GM18499 (cell line): ENCODE measurements around the gene GOLGA6L6.
"Not testable (repeated sequence)": the region's sequence is repeated elsewhere in the genome, so short reads cannot be mapped to it uniquely, and the experiment has no call there.

Experiments used
- ATAC-seq: cut with Tn5 transposase; IDR thresholded peaks from one replicate; pipeline ENCODE4 v1.9.1; 2021; ENCODE audit warnings: moderate number of reproducible peaks; ENCODE audit not compliant: insufficient read depth, unreplicated experiment

Gene GOLGA6L6, protein sequence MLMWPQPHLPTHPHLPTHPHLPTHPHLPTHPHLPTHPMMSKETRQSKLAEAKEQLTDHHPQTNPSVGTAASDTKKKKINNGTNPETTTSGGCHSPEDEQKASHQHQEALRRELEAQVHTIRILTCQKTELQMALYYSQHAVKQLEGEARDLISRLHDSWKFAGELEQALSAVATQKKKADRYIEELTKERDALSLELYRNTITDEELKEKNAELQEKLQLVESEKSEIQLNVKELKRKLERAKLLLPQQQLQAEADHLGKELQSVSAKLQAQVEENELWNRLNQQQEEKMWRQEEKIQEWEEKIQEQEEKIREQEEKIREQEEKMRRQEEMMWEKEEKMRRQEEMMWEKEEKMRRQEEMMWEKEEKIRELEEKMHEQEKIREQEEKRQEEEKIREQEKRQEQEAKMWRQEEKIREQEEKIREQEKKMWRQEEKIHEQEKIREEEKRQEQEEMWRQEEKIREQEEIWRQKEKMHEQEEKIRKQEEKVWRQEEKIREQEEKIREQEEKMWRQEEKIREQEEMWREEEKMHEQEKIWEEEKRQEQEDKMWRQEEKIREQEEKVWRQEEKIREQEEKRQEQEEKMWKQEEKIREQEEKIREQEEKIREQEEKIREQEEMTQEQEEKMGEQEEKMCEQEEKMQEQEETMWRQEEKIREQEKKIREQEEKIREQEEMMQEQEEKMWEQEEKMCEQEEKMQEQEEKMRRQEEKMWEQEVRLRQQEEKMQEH

DNA sequence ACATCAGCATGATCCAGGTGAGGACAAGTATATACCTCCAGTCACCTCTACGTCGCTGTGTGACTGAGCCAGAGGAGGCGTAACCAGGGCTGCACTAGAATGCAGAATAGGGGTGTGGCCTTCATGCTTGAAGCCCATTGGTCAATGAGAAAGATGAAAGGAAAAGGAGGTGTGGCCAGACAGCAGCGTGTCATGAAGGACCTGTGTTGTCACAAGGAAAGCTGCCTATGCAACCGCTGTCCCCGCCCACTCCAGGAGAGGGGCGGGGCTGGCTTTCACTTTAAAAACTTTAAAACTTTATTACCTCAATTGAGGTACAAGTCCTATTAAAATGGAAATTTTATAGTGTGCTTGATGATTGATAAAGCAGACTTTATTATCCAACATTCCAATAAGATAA, at the start of gene GOLGA6L6:
TSS of gene GOLGA6L6 (minus strand) at position 101 of the 400 bp plus-strand sequence. CDS start at position 10, 91 bp downstream.
- not testable (repeated sequence) for ATAC-seq

DNA sequence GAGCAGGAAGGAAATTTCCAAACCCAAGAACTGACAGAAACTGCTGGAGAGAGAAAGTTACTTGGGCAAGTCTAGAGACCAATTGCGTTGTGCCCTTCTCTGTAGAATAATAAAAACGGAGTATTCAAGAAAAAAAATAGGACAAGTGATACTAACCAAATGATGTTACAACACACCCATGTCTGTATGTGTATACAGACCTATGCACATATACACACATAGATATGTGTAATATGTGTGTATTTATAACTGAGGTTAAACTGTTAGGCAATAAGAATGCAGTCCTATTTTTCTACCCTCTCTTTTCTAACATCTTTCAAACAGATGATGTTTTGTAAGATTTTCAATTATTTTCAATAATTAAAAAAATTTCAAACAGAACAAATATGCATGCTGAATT, 48.5 kb upstream of the GOLGA6L6 start:
- ATAC-seq = not testable (repeated sequence)

DNA sequence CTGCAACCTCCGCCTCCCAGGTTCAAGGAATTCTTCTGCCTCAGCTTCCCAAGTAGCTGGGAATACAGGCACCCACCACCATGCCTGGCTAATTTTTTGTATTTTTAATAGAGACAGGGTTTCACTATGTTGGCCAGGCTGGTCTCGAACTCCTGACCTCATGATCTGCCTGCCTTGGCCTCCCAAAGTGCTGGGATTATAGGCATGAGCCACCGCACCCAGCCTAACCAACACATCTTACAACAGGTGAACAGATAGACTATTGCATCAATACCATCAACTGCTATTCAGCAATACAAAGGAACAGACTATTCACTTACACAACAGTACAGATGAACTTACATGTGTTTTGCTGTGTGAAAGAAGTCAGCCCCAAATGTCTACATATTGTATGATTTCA, 45.2 kb upstream of the GOLGA6L6 start:
- ATAC-seq = not testable (repeated sequence)

DNA sequence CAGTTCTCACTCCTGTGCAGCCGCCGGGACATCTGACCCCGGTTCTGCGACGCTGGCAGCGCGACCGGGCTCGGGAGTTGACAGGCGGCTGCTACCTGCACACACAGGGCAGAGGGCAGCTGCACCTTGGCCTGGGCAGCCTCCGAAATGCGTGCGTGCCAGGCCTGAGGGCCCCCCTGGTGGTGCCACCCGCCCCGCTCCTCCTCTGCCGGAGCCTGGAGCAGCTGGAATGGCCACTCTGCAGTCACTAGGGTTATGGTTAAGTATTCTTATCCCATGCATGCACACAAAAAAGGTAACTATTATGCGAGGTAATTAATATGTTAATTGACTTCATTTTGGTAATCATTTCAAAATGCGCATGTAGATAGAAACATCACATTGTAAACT, 41.1 kb upstream of the GOLGA6L6 start:
- not testable (repeated sequence) for ATAC-seq

DNA sequence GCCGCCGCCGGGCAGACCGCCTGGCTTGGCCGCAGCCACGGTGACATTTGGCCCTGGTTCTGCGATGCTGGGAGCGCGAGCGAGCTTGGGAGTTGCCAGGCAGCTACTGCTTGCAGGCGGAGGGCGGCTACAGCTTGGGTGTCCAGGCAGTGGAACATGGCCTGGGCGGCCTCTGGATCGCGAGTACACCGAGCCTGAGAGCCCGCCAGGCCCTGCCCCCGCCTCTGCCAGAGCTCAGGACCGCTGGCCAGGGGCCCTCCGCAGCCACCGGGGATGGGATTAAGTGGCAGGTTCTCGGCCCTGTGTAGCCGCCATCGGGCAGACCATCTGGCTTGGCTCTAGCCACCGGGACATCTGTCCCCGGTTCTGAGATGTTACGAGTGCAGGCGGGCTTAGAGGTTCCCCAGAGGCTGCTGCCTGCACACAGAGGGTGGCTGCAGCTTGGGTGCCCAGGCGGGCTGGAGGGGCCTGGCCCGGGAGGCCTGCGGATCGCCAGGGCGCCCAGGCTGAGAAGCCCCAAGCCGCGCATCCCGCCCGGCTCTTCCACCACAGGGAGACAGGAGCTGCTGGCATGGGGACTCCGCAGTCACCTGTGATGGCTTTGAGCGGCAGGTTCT, 40.6 kb upstream of the GOLGA6L6 start:
- not testable (repeated sequence) for ATAC-seq

DNA sequence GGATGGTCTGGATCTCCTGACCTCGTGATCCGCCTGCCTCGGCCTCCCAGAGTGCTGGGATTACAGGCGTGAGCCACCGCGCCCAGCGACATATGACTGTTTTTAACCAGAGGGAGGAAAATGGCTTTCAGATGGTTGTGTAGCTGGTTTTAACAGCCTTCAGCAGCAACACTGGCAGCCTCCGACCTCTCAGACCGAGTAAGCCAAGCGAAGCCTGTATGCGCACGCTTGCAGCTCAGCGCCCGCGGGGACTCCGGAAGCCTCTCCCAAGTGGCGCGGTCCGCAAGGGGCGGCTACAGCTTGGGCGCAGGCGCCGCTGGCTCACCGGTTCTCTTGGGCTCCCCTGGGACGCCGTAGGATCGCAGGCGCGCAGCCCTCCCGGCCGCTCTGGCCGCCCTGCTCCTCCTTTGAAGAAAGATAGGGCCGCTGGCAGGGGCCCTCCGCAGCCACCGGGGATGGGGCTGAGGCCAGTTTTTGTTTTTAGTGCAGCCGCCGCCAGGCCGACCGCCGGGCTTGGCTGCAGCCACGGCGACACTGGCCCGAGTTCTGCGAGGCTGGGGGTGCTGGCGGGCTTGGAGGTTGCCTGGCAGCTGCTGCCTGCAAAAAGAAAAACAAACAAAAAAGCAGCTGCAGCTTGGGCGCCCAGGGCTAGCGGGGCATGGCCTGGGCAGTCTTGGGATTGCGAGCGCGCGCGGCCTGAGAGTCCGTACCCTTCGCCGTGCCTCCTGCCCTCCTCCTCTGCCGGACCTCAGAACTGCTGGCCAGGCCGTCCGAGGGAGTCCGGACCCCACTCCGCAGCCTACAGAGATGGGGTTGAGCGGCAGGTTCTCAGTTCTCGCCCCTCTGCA, 39.9 kb upstream of the GOLGA6L6 start:
- ATAC-seq = not testable (repeated sequence)

DNA sequence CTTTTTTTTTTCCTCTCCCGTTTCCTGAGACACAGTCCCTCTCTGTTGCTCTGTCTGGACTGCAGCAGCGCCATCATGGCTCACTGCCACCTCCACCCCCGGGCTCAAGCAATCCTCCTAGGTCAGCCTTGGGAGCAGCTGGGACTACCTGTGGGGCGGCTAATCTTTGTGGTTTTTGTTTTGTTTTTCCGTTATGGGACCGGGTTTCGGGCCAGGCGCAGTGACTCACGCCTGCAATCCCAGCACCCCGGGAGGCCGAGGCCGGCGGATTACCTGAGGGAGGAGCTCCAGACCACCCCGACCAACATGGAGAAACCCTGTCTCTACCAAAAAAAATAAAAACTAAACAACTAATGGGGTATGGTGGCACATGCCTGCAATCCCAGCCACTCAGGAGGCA, 38.1 kb upstream of the GOLGA6L6 start:
- not testable (repeated sequence) for ATAC-seq

DNA sequence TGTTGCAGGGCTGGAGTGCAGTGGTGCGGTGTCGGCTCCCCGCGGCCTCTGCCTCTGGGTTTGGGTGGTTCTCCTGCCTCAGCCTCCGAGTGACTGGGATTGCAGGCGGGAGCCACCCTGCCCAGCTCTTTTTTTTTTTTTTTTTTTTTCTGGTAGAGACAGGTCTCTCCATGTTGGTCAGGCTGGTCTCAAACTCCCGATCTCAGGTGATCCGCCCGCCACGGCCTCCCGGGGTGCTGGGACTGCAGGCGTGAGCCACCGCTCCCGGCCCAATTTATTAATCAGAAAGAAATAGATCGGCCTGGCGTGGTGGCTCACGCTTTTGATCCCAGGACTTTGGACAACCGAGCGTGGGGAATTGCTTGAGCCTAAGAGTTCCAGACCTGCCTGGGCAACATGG, 9.7 kb upstream of the GOLGA6L6 start:
- not testable (repeated sequence) for ATAC-seq

DNA sequence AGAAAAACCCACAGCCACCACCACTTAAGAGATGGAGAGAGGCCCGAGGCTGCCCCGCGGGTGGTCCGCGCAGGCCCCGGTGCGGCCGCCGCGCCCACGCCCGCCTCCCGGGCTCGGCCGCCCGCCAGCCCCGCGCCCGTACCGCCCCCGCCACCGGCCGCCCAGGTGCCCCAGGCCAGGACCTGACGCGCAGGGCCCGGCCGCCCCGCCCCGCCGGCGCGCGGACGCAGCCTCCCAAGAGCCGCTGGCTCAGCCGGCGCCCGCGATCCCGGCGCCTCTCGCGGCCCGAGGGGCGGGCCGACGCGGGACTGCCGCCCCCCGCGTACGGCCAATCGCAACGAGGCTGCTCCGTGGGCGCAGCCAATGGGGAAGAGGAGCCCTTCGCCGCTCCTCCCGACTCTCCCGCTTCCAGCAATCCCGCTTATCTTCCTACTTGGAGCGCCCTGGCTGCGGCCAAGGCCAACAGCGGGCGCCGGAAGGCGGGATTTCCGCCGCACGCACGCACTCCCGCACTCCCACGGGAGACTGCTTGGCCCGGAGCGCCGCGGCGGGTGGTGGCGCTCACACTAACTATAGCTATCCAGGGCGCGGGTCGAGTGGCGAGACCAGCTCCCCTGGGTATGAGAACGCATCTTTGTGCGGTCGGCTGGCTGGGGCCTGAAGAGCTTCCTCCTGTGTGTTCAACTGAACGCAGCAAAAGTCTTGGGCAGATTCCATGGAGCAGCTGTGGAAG, 35.5 kb downstream of the GOLGA6L6 start:
- ATAC-seq = not testable (repeated sequence)

DNA sequence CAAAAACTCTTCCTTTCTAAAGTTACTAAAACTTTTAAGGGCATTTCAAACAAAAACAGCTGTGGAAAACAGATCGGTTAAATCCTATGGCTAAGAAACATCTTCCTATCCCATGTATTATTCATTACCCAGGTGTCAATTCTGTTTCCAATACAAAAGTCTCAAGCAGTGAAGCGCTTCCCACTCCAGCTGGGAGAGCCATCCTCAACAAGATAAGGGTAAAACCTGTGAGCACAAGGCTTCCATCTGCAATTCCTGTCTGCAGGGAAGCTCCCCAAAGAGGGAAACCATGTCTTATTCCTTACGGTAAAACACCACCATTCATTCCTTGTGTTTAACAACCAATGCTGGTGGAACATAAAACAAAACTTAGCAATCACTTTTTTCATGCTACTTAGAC, 38.8 kb downstream of the GOLGA6L6 start:
- ATAC-seq = not testable (repeated sequence)

DNA sequence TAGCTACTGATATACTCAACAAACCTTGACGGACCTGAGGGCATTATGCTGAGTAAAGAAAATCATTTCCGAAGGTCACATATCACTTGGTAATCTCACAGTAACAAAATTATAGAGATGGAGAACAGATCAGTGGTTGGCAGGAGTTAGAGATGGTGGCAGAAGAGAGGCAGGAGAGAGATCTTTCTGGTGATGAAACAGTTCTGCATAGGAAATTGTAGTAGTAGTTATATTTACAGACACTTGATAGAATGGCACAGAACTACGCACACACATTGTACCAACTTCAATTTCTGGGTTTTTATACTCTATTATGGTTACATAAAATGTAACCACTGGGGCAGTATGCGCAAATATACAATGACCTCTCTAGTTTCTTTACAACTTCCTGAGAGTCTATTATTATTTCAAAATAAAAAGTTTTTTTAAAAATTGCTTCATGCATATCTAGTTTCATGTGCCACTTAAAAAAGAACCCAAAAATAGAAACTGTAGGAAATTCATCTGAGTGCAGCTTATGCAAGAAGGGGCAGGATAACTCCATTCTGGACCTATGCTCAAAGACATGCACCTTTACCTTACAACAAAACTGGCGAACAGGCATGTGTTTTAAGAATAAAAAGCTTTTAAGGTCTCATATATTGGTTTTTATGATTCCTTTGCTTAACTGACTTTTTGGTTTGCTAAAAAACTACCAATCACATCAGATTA, 39.9 kb downstream of the GOLGA6L6 start:
- ATAC-seq = not testable (repeated sequence)

DNA sequence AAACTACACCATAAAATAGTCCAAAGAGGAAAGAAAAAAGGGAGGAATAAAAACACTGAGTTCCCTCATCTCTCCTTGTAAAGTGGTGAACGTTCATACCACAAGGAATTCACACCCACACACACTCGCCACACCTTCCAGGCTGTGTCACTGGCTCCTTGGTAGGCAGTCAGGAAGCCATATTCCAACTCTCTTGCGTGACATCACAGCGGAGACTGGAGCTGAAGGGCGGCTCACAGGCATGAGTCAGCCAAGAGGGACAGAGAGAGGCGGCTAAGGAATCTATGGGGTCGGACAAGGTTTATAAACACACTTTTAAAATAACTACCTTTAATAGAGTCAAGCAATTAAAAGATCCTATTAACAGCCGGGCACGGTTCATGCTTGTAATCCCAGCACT, 43.8 kb downstream of the GOLGA6L6 start:
- ATAC-seq = not testable (repeated sequence)

DNA sequence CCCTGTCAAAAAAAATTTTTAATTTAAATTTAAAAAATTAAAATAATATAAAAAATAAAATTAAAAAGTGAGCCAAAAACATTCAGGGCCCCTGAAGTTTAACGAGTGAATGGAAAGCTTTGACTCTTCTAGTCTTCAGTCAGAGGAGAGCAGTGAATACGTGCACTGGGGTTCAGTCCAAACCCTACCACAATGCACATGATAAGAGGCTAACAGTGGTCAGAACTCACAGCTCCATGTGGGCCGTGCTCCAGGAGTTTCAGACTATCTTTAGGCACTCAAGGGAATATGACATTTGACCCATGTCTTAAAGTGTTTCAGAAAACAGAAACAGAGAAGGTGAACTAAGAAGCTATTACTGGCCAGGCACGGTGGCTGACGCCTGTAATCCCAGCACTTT, 48.6 kb downstream of the GOLGA6L6 start:
- ATAC-seq = not testable (repeated sequence)

DNA sequence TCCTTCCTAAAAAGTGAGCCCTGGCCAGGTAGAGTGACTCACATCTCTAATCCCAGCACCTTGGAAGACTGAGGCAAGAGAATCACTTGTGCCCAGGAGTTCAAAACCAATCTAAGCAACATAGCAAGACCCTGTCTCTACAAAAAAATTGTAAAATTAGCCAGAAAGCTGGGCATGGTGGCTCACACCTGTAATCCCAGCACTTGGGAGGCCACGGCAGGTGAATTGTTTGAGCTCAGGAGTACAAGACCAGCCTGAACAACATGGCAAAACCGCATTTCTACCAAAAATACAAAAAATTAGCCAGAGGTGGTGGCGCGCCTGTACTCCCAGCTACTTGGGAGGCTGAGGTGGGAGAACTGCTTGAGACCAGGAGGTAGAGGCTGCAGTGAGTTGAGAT, 49.0 kb downstream of the GOLGA6L6 start:
- not testable (repeated sequence) for ATAC-seq

DNA sequence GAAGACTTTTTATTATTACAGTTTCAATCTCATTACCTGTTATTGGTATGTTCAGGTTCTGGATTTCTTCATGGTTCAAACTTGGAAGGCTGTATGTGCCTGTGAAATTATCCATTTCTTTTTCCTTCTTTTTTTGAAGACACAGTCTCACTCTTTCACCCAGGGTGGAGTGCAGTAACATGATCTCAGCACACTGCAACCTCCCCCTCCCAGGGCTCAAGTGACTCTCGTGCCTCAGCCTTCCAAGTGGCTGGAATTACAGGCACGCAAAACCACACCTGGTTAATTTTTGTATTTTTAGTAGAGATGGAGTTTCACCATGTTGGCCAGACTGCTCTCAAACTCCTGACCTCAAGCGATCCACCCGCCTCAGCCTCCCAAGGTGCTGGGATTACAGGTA, 52.3 kb downstream of the GOLGA6L6 start:
- not testable (repeated sequence) for ATAC-seq
